HT-29 (cell line): ENCODE data around the gene DFFB. TPM values are rescaled to one million over a fixed set of nuclear protein-coding genes. Genes with fewer than 3 reads are reported as not detected.

Source experiments
- DNase-seq: peaks from one replicate; pipeline ENCODE4 v3.0.0-alpha.2; 2015; ENCODE audit warnings: low spot score
- total RNA-seq: library from RNA; depleted of rRNA; stranded (reverse); fragments of >200 nt; shearing (Covaris generic); gene quantifications from 2 replicates; pipeline ENCODE4 v1.2.3, GENCODE V29; 2014

Gene DFFB
- total RNA-seq, 1 experiment from 2014 or later = 12.9 TPM

- no peak for DNase-seq
Measured at GRCh38 chr1:3872546-3872945, 15.3 kb downstream of the DFFB start.

GRCh38 chr1:3874736-3875135 is 17.5 kb downstream of the DFFB start:
- DNase-seq = no peak

- no peak for DNase-seq
Measured at GRCh38 chr1:3876716-3877115, 19.4 kb downstream of the DFFB start.

GRCh38 chr1:3879099-3879498 is 21.8 kb downstream of the DFFB start:
- no peak for DNase-seq

- DNase-seq = no peak
Measured at GRCh38 chr1:3879787-3880428, 22.6 kb downstream of the DFFB start.

GRCh38 chr1:3880429-3881192 is 23.3 kb downstream of the DFFB start:
- no peak for DNase-seq

- no peak for DNase-seq
Measured at GRCh38 chr1:3881193-3881480, 23.9 kb downstream of the DFFB start.

GRCh38 chr1:3883194-3883925 is 26.1 kb downstream of the DFFB start:
- DNase-seq = no peak

- no peak for DNase-seq
Measured at GRCh38 chr1:3884966-3885365, 27.7 kb downstream of the DFFB start.

- DNase-seq = no peak
Measured at GRCh38 chr1:3885611-3886010, 28.3 kb downstream of the DFFB start.

GRCh38 chr1:3886106-3886670 is 28.9 kb downstream of the DFFB start:
- no peak for DNase-seq

- DNase-seq = no peak
Measured at GRCh38 chr1:3886691-3887090, 29.4 kb downstream of the DFFB start.

GRCh38 chr1:3888301-3888700 is 31.0 kb downstream of the DFFB start:
- no peak for DNase-seq

- no peak for DNase-seq
Measured at GRCh38 chr1:3889936-3890335, 32.7 kb downstream of the DFFB start.

GRCh38 chr1:3890389-3891328 is 33.4 kb downstream of the DFFB start:
- no peak for DNase-seq

GRCh38 chr1:3891329-3891865 is 34.1 kb downstream of the DFFB start:
- no peak for DNase-seq

- DNase-seq = no peak
Measured at GRCh38 chr1:3892748-3893147, 35.5 kb downstream of the DFFB start.

GRCh38 chr1:3893190-3893589 is 35.9 kb downstream of the DFFB start:
- DNase-seq = no peak

GRCh38 chr1:3894626-3895278 is 37.5 kb downstream of the DFFB start:
- no peak for DNase-seq

- no peak for DNase-seq
Measured at GRCh38 chr1:3895279-3895950, 38.1 kb downstream of the DFFB start.
